ENCODE results near the gene ZBTB9.

DNA sequence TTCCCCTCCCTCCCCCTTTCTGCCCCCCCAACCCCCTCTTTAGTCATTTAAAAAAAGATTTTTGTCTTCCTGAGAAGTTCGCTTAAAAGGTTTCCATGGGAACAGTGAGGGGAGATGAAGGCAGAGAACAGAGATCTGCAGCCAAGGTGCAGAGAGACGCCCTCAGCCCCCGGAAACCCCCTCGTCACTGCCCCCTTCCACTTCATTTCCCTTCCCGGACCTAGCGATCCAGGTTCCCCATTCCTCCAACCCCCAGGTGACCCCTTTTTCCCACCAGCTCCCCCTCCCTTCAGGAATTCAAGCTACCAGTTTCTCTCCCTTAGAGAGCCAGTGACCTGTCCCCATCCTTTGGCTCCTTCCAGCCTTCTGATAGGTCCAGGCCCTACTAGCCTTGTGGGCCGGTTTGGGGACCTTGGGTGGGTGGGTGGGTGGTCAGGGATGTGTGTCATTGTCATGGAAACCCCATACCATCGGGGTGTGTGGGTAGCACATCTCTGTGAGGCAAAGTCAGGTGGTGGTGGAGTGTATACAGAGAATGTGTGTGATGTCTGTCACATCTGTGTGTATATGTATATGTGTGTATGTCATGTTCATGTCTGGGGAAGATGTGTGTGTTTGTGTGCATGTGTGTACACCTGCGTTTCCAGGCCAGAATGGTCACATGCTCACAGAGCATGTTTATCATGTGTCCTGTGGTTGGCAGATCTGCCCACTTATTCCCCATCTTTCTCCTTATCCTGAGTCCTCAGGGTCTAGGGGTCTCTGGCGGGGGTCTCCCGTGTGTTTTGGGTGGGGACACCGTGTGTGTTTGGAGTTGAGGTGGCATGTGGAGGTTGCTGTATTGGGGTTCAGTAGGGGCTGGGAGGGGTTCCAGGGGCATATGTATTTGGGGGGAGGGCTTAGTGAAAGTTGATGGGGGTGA is 27.5 kb upstream of the ZBTB9 start:
- TF ChIP-seq CREB1 (IDR thresholded peaks at IDR 0.05; ENCODE audit: low read depth) (no peak), FOXM1 (IDR thresholded peaks at IDR 0.05; ENCODE audit: borderline replicate concordance, low read depth) (no peak), CEBPB (IDR thresholded peaks at IDR 0.05) (no peak), RAD21 (IDR thresholded peaks at IDR 0.05; ENCODE audit: low read depth) (no peak), YY1 (IDR thresholded peaks at IDR 0.05; ENCODE audit: low read depth) (no peak), TEAD4 (IDR thresholded peaks at IDR 0.05) (no peak), EP300 (IDR thresholded peaks at IDR 0.05; ENCODE audit: borderline replicate concordance) (no peak), TAF1 (IDR thresholded peaks at IDR 0.05; ENCODE audit: low read depth) (no peak), TCF12 (IDR thresholded peaks at IDR 0.05; ENCODE audit: low read depth) (no peak)
